Ureter (tissue), 1 donor: ENCODE results near the gene SMIM27. TPM values are rescaled to one million over a fixed set of nuclear protein-coding genes. Genes with fewer than 3 reads are reported as not detected.
A peak's percentile ranks its signal among the peaks of the same experiment; 100 is the strongest.
"Not testable (repeated sequence)": the region's sequence is repeated elsewhere in the genome, so short reads cannot be mapped to it uniquely, and the experiment has no call there.

Source experiments
- DNase-seq: peaks from one replicate; pipeline ENCODE4 v3.0.0-alpha.2; 2020; ENCODE audit warnings: low spot score
- total RNA-seq: library from RNA; stranded (reverse); gene quantifications from one replicate; pipeline ENCODE4 v1.2.4, GENCODE V29; 2023
- donor health status: DM: yes; HTN: yes; CAD: no.

Gene SMIM27, protein sequence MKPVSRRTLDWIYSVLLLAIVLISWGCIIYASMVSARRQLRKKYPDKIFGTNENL
- total RNA-seq: 12.3 TPM

- DNase-seq: peak; percentile 87
Measured at GRCh38 chr9:32552172-32552872, at the start of gene SMIM27, which contains the start of gene TOPORS. SMIM27 (plus strand) TSS chr9:32552327; CDS start chr9:32552435, 108 bp downstream. TOPORS (minus strand) TSS chr9:32552586; CDS start chr9:32552436, 150 bp downstream.

DNA sequence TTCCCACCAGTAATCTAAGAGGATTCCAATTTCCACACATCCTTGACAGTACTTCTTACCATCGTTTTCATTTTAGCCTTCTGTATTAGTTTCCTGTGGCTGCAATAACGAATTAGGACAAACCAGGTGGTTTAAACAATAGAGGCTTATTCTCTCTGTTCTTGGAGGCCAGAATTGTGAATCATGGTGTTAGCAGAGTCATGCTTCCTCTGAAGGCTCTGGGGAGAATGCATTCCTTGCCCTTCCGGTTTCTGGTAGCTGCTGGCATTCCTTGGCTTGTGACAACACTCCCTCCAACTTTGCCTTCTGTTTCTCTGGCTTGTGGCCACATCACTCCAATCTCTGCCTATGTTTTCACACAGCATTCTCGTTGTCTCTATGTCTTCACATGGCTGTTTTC lies 49.7 kb upstream of the SMIM27 start:
- no peak for DNase-seq

- no peak for DNase-seq
Measured at GRCh38 chr9:32503008-32503407, 49.1 kb upstream of the SMIM27 start.

DNA sequence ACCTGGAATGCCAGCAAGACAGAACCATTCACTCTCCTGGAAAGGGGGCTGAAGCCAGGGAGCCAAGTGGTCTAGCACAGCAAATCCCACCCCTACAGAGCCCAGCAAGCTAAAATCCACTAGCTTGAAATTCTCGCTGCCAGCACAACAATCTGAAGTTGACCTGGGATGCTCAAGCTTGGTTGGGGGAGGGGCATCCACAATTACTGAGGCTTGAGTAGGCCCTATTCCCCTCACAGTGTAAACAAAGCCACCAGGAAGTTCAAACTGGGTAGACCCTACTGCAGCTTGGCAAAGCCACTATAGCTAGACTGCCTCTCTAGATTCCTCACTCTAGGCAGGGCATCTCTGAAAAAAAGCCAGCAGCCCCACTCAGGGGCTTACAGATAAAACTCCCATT lies 43.4 kb upstream of the SMIM27 start:
- DNase-seq: no peak

GRCh38 chr9:32516241-32516640 lies 35.9 kb upstream of the SMIM27 start:
- DNase-seq: no peak

DNA sequence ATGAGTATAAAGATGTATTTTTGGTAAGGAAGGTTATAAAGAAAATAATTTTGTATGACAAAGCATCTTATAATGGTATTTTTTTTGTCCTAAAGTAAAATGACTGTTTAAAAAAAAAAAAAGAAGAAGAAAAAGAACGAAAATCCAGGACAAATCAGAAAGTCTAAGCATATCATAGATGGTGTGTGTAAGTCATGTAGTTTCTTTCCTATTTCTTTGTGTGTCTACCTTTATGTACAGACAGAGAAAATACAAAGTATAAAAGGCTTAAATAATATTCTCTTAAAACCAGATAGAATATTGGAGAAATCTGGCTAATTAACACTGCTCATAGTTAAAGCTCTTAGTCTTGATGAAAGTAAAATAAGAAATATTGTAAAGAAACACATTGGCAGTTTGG lies 33.9 kb upstream of the SMIM27 start:
- DNase-seq: no peak

DNA sequence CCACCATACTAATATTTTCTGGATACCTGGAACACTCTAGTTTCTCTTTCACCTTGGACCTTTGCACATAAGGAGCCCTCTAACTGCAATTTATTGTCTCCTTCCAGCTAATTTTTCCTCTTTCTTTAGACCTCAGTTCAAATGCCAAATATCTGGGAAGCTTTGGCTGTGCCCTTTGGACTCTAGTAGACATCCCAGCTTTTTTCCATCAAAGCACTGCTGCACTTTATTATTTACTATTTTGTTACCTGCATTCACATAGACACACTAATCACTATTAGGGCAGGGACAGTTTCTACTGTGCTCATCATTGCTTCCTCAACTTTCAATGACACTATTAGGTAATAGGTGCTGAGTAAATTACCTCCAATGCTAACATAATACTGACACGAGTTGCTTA lies 28.2 kb upstream of the SMIM27 start:
- DNase-seq: no peak

DNA sequence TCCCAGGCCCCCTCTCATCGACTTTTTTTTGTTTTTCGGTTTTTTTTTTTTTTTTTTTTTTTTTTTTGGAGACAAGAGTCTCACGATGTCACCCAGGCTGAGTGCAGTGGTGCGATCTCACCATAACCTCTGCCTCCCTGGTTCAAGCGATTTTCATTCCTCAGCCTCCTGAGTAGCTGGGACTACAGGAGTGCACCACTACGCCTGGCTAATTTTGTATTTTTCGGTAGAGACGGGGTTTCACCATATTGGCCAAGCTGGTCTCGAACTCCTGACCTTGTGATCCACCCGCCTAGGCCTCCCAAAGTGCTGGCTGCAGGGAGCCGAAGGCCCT lies 27.6 kb upstream of the SMIM27 start:
- DNase-seq: not testable (repeated sequence)

DNA sequence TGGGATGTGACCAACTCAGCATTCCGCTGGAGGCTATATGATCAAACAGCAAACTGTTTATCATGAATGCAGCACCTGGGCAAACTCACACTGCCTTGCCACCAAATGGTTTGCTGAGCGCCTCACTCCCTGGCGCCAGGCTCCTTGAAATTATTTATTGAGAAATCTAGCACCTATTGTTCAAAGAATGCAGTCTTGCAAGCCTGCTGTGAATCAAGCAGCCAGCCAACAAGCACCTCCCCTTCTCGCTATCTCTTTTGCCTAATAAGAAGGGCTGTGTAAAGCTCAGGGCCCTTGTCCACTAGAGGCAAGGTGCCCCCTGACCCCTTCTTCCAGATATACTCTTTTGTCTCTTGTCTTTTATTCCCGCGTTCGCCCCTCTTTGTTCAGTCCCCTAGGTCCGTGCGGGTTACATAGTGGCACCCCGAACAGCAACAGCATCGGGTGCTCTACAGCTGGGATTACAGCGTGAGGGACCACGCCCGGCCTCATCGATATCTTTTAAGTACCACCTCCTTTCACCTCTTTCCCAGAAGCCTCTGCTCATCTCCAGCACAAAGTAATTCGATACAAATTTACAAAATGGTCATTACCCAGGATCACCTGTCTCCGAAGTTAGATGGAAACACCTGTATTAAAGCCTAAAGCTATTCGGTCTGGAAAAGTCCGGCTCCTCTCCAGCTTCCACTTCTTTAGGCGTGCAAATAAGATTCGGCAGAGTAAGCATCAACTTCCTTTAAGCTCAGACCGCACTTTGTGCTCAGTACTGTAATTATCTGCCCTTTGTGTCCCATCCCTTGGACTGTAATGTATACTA lies 27.0 kb upstream of the SMIM27 start:
- no peak for DNase-seq

GRCh38 chr9:32525709-32526030 lies 26.5 kb upstream of the SMIM27 start:
- no peak for DNase-seq

- DNase-seq: peak; percentile 92
Measured at GRCh38 chr9:32526041-32526706, 26.0 kb upstream of the SMIM27 start, which contains the start of gene RIGI. RIGI (minus strand) TSS chr9:32526196; CDS start chr9:32526166, 30 bp downstream.

GRCh38 chr9:32526707-32527048 lies 25.4 kb upstream of the SMIM27 start:
- no peak for DNase-seq

DNA sequence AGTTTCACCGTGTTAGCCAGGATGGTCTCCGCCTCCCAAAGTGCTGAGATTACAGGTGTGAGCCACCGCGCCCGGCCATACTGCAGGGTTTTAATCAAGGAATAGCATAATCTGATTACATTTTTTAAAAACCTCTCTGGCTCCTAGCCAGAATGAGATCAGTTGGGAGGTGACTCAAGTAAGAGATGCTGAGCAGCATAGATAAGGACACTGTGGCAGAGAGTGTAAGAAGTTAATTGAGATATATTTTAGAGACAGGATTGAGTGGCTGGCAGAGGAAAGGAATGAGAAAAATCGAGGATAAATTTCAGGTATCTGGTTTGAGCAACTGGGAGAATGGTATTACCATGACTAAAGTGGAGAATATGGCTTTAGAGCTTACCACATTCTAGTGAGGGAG lies 18.8 kb upstream of the SMIM27 start:
- DNase-seq: no peak

DNA sequence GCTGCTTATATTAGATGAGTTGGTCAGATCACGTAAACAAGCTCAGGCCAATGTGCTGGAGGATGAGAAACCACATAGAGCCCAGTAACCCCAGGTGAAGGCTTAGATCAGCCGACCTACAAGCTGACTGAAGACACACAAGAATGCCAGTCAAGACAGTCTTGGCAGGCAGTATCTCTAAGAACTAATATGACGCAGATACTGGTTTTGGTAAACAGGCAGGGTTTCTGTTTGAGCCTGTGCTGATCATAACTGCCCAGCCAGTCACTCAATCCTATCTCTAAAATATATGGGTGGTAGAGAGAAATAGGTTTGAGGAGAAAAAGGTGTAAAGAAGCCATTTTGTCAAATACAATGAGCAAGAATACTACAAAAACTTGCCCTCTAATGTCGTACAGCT lies 18.3 kb upstream of the SMIM27 start:
- DNase-seq: no peak

- no peak for DNase-seq
Measured at GRCh38 chr9:32543047-32543446, 9.1 kb upstream of the SMIM27 start.

DNA sequence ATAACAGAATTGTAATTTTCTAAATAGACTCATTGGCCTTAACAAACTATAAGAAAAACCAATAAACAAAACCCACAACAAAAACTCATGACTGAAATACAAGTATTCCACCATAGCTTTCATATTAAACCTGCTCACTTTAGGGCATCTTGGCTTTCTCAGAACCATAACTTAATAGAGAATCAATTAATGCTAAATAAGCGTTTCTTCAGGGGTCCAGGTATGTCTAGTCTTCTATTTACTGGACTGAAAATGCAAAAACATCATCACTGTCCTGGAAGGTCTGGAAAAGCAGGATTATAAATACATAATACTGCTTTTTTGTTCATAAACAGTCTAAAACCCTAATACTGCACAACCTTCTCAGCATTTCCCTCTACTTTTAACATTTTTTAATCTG lies 6.2 kb upstream of the SMIM27 start:
- no peak for DNase-seq

DNA sequence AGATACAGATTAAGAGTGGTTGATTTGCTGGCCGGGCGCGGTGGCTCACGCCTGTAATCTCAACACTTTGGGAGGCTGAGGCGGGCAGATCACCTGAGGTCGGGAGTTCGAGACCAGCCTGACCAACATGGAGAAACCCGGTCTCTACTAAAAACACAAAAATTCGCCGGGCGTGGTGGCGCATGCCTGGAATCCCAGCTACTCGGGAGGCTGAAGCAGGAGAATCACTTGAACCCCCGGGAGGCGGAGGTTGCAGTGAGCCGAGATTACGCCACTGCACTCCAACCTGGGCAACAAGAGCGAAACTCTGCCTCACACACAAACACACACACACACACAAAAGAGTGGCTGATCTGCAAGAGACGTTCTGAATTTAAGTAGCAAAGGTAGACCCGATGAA lies 3.9 kb upstream of the SMIM27 start:
- not testable (repeated sequence) for DNase-seq

DNA sequence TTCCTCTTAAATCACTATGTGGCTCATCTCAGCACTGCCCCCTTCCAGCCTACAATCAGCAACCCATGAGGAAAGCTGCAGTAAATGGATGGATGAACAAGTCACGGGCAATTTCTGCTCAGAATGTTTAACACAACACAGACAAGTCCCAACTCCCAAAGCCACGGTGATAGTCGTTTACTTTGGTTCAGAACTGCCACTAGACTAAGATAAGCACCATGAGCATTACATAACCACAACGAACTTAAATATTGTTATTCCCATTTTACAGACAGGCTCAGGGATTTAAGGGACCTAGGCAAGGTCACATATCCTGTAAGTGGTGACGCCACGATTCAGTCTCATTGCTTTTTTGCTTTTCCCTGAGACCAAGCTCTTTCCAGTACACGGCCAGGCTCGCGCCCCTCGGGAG lies 2.0 kb upstream of the SMIM27 start:
- DNase-seq: no peak

- peak; percentile 92 for DNase-seq
Measured at GRCh38 chr9:32550562-32551275, 1.4 kb upstream of the SMIM27 start.

- peak; percentile 50 for DNase-seq
Measured at GRCh38 chr9:32551276-32552051, 663 bp upstream of the SMIM27 start.

DNA sequence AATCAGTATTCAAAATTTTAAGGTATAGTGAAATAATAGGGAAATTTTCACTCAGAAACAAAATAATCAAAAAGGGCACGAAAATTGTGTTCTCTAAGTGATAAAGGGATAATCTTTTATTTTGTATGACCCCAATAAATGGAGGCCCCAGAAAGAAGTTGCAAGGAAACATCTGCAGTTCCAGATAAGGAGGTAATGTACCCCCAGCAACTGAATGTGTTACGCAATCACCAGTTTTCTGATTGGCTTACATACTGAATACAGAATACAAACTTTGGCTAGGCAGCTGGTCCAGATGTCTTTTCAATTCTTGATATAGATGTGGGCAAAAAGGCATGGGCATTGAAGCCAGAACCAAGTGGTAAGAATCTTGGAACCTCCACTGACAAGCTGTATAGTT lies 2.0 kb downstream of the SMIM27 start:
- no peak for DNase-seq
